Measurements from ENCODE around the gene SAMMSON. TPM values are rescaled to one million over a fixed set of nuclear protein-coding genes. Genes with fewer than 3 reads are reported as not detected.

Gene SAMMSON
- not detected in 2 replicates for total RNA-seq

GRCh38 chr3:69999140-70000027 is at the start of gene SAMMSON:
Gene SAMMSON, plus strand, starts transcription at chr3:69999733.

All from vein endothelial cell (primary cell).